HUES6 (cell line): ENCODE results near the gene PAX9.

Experiments used
- H3K27ac ChIP-seq: 2 replicates; pipeline ENCODE4 v1.7.0; 2013; ENCODE audit warnings: low read depth, mild to moderate bottlenecking, low read length, inconsistent platforms
- H3K27me3 ChIP-seq: 2 replicates; pipeline ENCODE4 v1.6.1; 2013; ENCODE audit warnings: low read length; ENCODE audit not compliant: control insufficient read depth, insufficient read depth
- H3K36me3 ChIP-seq: 2 replicates; pipeline ENCODE4 v1.6.1; 2013; ENCODE audit warnings: low read length; ENCODE audit not compliant: control insufficient read depth, insufficient read depth
- H3K4me1 ChIP-seq: 2 replicates; pipeline ENCODE4 v1.6.1; 2013; ENCODE audit warnings: low read length; ENCODE audit not compliant: control insufficient read depth, insufficient read depth
- H3K4me3 ChIP-seq: 2 replicates; pipeline ENCODE4 v1.5.1; 2013; ENCODE audit warnings: low read depth, low read length
- H3K9ac ChIP-seq: one replicate; pipeline ENCODE4 v1.6.1; 2013; ENCODE audit warnings: mild to moderate bottlenecking, low read length
- H3K9me3 ChIP-seq: 2 replicates; pipeline ENCODE4 v1.6.1; 2013; ENCODE audit warnings: low read depth, low read length; ENCODE audit not compliant: control insufficient read depth, insufficient read depth

PAX9 gene

DNA sequence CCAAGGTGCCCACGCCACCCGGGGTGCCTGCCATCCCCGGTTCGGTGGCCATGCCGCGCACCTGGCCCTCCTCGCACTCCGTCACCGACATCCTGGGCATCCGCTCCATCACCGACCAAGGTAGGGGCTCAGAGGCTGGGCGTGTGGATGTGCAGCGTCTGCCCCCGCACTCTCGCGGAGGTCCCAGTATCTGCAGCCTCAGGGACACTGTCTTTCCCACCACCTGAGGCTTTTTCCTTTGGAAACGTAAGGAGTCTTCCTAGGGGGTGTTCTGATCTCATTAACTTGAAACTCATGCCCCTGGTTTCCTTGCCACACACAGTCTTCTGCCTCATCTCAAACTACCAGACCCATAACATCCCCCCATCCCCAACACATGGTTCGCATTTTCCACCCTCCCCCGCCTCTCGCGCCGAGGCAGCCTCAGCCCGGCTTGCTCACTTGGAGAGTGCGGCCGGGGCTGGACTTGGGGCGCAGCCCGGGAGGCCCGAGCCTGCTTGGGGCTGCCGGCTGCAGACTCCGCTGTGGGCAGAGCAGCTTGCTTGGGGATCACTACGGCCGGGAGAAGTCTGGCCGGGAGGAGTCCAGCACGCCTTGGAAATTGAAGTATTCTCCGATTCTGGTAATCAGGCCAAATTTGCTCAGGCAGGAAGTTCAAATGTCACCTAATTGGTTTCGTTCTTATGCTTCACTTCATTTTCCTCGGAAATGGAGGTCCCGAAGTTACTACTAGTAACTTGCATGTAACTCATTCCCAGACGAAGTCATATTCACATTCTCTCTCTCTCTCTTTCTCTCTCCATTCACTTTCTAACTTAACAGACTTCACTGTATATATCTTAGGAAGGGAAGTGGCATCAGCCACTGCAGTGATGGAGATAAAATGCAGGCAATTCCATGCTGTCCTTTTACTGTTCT lies 2.0 kb downstream of the PAX9 start:
- H3K36me3 ChIP-seq = no peaks in the 10 kb centered on the region
- no peaks in the 10 kb centered on the region for H3K9me3 ChIP-seq
- no peak overlapping the region for H3K27ac ChIP-seq
- H3K9ac ChIP-seq = no peak overlapping the region
- peaks cover 99% of the 10 kb centered on the region for H3K27me3 ChIP-seq
- peak overlapping the region; percentile 68 for H3K4me3 ChIP-seq
- peaks cover 43% of the 10 kb centered on the region for H3K4me1 ChIP-seq

DNA sequence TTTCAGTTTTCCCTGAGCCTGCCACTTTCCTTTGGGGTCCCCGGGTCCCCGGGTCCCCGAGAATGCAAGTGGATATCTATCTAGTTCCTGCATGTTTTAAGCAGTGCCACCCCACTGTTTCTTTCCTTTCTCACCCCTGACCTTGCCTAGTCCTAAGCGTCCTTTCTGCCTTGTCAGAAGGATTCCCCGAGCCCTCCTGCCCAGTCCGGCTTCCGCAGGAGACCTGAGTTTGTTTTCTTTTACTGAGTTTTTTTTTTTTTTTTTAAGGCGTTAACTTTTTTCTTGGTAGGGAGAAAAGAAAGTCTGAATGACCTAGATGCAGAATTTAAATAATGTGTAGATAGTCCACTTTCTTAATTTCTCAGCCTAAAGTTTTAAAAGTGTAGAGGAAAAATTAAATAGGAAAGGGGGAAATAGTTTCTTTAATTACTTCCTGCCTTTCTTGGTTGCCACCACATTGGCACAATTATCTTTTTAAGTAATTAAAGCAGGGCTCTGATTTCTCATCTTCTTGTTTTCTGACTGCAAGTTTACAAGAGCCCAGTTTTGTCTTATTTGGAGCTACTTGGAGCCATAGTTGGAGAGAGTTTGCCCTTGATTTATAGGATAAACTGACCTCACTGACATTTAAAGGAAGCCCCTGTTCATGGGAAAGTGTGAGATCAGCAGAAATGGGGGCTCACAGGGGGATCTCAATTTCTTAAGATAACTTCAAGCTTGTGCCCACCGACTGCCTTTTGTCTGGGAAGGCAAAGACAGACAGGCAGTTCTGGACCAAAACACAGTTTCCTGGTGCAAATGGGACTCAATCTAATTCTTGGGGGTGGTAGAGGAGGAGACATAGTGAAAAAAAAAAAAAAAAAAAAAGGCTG lies 2.9 kb downstream of the PAX9 start:
- Histone ChIP-seq H3K4me1 (peaks cover 38% of the 10 kb centered on the region), H3K27me3 (peaks cover 99% of the 10 kb centered on the region), H3K4me3 (peak overlapping the region; percentile 68; the same call in 1 of the 2 replicates), H3K36me3 (no peaks in the 10 kb centered on the region), H3K27ac (no peak overlapping the region), H3K9ac (no peak overlapping the region), H3K9me3 (no peaks in the 10 kb centered on the region)

DNA sequence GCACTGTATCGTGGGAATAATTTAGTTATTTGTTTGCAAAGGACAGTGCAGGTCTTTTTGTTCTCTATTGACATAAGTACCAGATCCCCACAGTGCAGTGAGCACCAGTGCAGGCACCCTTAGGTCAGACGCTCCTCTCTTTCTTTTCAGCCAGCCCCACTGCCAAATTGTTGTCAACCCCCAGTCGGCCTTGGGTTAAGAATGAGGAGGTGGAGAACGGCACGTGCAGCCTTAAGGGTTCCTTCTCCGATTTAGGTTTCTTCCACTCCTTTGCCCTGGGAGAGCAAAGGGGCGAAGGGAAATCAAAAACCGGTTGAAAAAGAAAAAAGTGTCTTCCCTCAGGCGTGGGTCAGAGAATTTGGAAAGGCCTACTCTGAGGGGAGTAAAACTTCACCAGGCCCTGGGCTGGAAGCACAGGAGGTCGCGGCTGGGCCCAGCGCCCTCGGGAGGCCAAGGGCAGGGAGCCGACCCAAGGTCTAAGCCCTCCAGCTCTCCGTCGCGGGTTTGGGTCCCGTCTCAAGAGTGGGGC lies 4.3 kb downstream of the PAX9 start:
- Histone ChIP-seq H3K27me3 (peaks cover 99% of the 10 kb centered on the region), H3K9ac (no peak overlapping the region), H3K9me3 (no peaks in the 10 kb centered on the region), H3K27ac (no peak overlapping the region), H3K4me1 (peaks cover 35% of the 10 kb centered on the region), H3K36me3 (no peaks in the 10 kb centered on the region), H3K4me3 (peak overlapping the region; percentile 62)

DNA sequence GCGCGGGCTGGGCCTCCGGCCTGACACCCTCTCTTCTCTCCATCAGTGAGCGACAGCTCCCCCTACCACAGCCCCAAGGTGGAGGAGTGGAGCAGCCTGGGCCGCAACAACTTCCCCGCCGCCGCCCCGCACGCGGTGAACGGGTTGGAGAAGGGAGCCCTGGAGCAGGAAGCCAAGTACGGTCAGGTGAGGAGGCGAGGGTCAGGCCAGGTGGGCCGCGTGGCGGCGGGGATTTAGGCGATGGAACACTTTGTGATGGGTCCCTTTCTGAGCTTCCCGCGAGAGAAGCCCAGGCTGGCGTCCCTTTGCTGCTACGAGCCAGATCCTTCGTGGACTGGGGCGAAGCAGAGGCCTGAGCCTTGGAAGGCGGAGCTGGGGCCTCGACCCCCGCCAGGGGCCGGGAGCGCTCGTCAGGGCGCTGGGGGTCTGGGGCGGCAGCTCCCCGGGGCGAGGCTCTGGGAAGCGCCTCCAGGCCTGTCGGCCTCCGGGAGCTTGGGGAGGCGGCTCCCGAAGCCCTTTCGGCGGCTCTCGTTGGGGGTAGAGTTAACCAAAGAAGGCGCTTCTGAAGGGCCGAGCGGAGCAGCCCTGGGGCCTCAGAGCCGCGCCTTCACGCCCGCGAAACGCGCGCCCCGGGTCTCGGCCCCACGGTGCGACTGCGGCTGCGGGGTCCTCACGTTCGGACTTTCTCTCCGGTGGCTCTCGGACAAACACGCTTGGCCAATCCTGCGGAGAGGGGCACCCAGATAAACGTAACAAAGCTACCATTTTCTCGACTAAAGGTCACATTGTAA lies 5.0 kb downstream of the PAX9 start:
- Histone ChIP-seq H3K9ac (peak overlapping the region; percentile 25), H3K27me3 (peaks cover 99% of the 10 kb centered on the region), H3K9me3 (no peaks in the 10 kb centered on the region), H3K36me3 (no peaks in the 10 kb centered on the region), H3K27ac (no peak overlapping the region), H3K4me3 (peak overlapping the region; percentile 62), H3K4me1 (peaks cover 30% of the 10 kb centered on the region)

DNA sequence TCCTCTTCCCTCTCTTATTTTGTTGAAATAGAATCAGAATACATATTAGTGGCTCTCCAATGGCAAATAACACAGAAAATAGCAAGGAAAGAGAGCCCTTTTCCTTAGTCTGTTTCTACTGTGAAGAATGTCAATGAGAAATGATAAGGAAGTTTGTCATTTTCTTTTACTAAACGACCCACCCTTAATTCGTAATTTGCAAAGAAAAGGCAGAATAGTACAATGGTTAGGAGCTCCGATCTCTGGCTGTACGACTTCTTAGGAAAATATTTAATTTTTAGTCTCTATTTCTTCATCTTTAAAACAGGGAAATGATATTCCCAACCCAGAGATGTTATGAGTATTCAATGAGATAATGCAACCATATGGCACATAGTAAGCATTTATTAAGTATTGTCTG lies 6.0 kb downstream of the PAX9 start:
- Histone ChIP-seq H3K9me3 (no peaks in the 10 kb centered on the region), H3K36me3 (no peaks in the 10 kb centered on the region), H3K27ac (no peak overlapping the region), H3K4me1 (peaks cover 24% of the 10 kb centered on the region), H3K4me3 (no peak overlapping the region), H3K27me3 (peaks cover 96% of the 10 kb centered on the region), H3K9ac (no peak overlapping the region)

DNA sequence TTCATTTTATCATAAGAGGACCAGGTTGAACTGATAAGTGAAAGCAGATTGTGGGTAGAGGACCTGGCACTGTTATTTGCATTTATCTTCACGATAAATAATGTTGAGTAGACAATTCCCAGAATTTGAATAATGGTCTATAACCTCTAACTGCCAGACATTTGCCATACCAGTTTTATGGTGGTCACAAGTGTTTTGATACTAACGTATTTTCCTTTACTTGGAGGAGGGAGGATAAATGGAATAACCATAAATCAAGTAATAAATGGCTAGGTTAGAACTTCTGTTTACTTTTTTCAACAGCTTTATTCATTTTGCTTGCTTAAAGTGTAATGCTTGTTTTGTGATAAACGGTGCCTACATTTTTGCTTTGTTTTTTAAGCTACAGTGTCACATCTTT lies 9.5 kb downstream of the PAX9 start:
- Histone ChIP-seq H3K9me3 (no peaks in the 10 kb centered on the region), H3K27me3 (peaks cover 62% of the 10 kb centered on the region), H3K27ac (no peak overlapping the region)

DNA sequence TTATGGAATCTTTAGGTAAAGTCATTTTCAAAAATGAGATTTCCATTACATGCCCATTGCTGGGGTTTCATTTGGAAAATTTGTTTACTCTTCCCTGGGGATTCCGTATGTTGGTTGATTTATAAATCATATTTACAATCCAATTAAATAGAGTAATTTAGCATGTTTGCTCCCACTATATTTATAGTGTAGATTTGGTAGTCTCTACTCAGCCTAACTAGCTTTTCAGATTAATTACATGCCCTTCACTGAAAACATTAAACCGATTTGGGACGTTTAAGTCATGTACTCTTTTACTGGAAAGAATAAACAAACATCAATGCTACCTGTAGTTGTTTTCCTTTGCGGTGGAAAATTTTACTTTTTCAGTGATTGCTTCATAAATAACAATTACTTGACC lies 10.4 kb downstream of the PAX9 start:
- Histone ChIP-seq H3K9me3 (no peaks in the 10 kb centered on the region), H3K4me1 (peaks cover 14% of the 10 kb centered on the region), H3K27me3 (peaks cover 55% of the 10 kb centered on the region)

More for the DNA sequence above, 9.5 kb downstream of the PAX9 start:
- H3K4me1 ChIP-seq = peaks cover 10% of the 10 kb centered on the region
- H3K9ac ChIP-seq = no peak overlapping the region
- no peaks in the 10 kb centered on the region for H3K36me3 ChIP-seq
- H3K4me3 ChIP-seq = no peak overlapping the region

DNA sequence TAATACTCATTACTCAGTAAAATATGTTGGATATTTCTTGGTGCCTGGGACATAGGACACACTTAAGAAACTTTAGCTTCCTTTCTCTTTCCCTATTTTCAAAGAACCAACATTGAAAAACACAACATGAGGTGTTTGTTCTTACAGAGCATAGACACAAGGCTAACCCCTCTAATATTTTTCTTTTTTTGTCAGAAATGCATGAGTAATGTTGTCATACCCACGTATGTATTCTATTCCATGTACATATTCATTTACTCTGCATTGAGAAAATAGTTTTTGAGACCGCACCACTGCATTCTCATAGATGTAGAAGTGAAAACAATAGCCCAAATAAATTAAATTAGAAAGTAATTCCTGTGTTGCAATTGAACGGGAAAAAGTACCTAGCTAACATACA lies 13.0 kb downstream of the PAX9 start:
- no peak overlapping the region for H3K27ac ChIP-seq
- H3K36me3 ChIP-seq = no peaks in the 10 kb centered on the region
- H3K4me1 ChIP-seq = peaks cover 14% of the 10 kb centered on the region
- no peaks in the 10 kb centered on the region for H3K9me3 ChIP-seq
- H3K27me3 ChIP-seq = peaks cover 31% of the 10 kb centered on the region
- H3K4me3 ChIP-seq = no peak overlapping the region
- H3K9ac ChIP-seq = no peak overlapping the region

More for the DNA sequence above, 10.4 kb downstream of the PAX9 start:
- no peak overlapping the region for H3K4me3 ChIP-seq
- no peak overlapping the region for H3K9ac ChIP-seq
- H3K36me3 ChIP-seq = no peaks in the 10 kb centered on the region
- no peak overlapping the region for H3K27ac ChIP-seq

DNA sequence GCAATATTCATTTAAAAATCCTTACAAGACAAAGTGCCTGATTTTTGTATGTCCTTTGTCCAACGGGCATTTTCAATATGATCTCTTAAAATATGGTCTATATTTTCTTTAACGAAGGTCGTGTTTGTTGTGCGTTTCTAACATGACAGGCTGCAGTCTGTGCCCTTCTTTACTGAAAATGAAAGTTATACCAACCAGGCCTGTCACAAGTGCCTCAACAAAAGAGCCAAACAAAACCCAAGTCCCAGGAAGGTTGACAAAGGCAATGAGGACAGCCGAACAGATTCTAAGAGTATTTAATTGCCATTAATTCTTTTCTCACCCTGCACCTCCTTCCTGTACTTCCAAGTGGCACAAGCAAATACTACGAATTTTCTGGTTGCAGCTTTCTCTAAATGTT lies 13.9 kb downstream of the PAX9 start:
- Histone ChIP-seq H3K36me3 (no peaks in the 10 kb centered on the region), H3K4me3 (no peak overlapping the region), H3K27me3 (peaks cover 21% of the 10 kb centered on the region), H3K9ac (no peak overlapping the region), H3K4me1 (peaks cover 14% of the 10 kb centered on the region), H3K27ac (no peak overlapping the region), H3K9me3 (no peaks in the 10 kb centered on the region)

DNA sequence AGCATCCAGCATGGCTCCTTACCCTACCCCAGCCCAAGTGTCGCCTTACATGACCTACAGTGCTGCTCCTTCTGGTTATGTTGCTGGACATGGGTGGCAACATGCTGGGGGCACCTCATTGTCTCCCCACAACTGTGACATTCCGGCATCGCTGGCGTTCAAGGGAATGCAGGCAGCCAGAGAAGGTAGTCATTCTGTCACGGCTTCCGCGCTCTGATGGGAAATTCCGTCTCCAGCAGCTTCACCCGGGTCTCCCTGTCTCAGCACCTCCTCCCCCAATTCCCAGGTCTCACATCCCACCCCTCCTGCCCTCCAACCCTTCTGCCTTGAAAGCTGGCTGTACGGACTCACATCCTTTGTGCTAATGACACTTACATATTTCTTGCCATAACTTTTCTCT lies 14.6 kb downstream of the PAX9 start:
- Histone ChIP-seq H3K27me3 (peaks cover 15% of the 10 kb centered on the region), H3K4me3 (peak overlapping the region; percentile 38), H3K36me3 (no peaks in the 10 kb centered on the region), H3K9me3 (no peaks in the 10 kb centered on the region), H3K4me1 (peaks cover 16% of the 10 kb centered on the region), H3K27ac (no peak overlapping the region), H3K9ac (no peak overlapping the region)
